ENCODE measurements around the gene VPS8. TPM values are rescaled to one million over a fixed set of nuclear protein-coding genes. Genes with fewer than 3 reads are reported as not detected.

Gene VPS8
- total and polyA plus RNA-seq, 2 of the 8 experiments (the other 6 are each of a cell fraction or from before 2014, with no cell fraction given): 13.0 to 41.0 TPM

DNA sequence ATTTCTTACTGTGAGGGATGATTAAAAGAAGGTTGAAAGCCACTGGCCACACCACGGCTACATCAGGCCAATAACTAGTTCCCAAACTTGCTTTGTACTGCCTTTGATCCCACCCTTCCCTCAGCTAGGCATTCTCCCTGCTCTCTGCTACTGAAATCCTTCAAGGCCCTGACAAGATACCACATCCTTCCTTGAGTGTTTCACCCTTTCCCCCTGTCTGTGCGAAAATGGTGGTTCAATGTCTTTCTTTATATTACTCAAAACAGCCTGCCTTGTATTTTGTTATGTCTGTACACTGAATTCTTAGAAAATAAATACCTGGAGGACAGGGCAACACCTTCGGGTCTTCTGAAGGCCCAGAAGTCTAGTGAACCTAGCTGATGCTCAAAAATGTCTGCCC lies 932 bp upstream of the VPS8 start:
- no peak for DNase-seq (ENCODE audit: low read depth in 1 of 2, low spot score in 2 of 2)
- H4K5ac ChIP-seq (ENCODE audit: insufficient read length, low read depth, low read length): no peak overlapping the region
- CTCF ChIA-PET (ENCODE audit: partially characterized antibody): interaction anchor here (0.9 to 1.6 kb wide), 9 partner anchors 7 to 451 kb away, joined by 3 to 7 read pairs (median 4); partner anchors contain the start of gene EPHB3
- TF ChIP-seq RXRA (IDR thresholded peaks at IDR 0.05; ENCODE audit: insufficient read depth, low read depth, low read length) (no peak), SIX5 (IDR thresholded peaks at IDR 0.05; ENCODE audit: low read depth, low read length) (no peak), HDAC2 (IDR thresholded peaks at IDR 0.05; ENCODE audit: borderline replicate concordance in 1 of 2, low read depth in 2 of 2, low read length in 2 of 2) (no peak), SAP30 (IDR thresholded peaks at IDR 0.05; ENCODE audit: insufficient read depth, insufficient replicate concordance, low read length) (no peak), POU5F1 (IDR thresholded peaks at IDR 0.05; ENCODE audit: low read depth, low read length) (no peak), ZNF274 (IDR thresholded peaks at IDR 0.05; ENCODE audit: borderline replicate concordance, extremely low read depth, low read length) (no peak), SP1 (IDR thresholded peaks at IDR 0.05; ENCODE audit: low read depth, low read length) (no peak), CBX5 (IDR thresholded peaks at IDR 0.05; ENCODE audit: low read depth, low read length) (no peak), EGR1 (IDR thresholded peaks at IDR 0.05; ENCODE audit: borderline replicate concordance, low read depth, low read length) (no peak), BRCA1 (IDR thresholded peaks at IDR 0.05; ENCODE audit: low read depth, low read length) (no peak), POLR2A (IDR thresholded peaks at IDR 0.05; ENCODE audit: control extremely low read depth in 1 of 2, low read depth in 2 of 2, low read length in 2 of 2) (no peak), TAF1 (IDR thresholded peaks at IDR 0.05; ENCODE audit: low read depth, low read length) (no peak), YY1 (IDR thresholded peaks at IDR 0.05; ENCODE audit: low read depth, low read length) (no peak)
- TF ChIP-seq, protein P1, sequence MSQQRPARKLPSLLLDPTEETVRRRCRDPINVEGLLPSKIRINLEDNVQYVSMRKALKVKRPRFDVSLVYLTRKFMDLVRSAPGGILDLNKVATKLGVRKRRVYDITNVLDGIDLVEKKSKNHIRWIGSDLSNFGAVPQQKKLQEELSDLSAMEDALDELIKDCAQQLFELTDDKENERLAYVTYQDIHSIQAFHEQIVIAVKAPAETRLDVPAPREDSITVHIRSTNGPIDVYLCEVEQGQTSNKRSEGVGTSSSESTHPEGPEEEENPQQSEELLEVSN (IDR thresholded peaks at IDR 0.05): no peak

More for the DNA sequence above, 932 bp upstream of the VPS8 start:
- H3K4me2 ChIP-seq (ENCODE audit: insufficient read depth in 1 of 2, low read depth in 2 of 2, low read length in 2 of 2): no peak overlapping the region
- H3K9ac ChIP-seq (replicated peaks in 1 of 4; ENCODE audit: extremely low read depth in 1 of 4, low read depth in 3 of 4, low read length in 3 of 4): no peak overlapping the region
- peak overlapping the region; percentile 97 for H2AFZ ChIP-seq (ENCODE audit: low read length)
- H3K18ac ChIP-seq (ENCODE audit: extremely low read depth, low read length): no peak overlapping the region
- peaks cover 0 to 25% of the 10 kb centered on the region in 2 experiments; a peak in 3 of 4 replicates for H3K79me2 ChIP-seq (ENCODE audit: control insufficient read depth in 1 of 2, insufficient read depth in 2 of 2, low read length in 2 of 2)
- H3K27me3 ChIP-seq (replicated peaks in 1 of 4; ENCODE audit: control insufficient read depth in 3 of 4, extremely low read depth in 1 of 4, insufficient read depth in 3 of 4, low read length in 3 of 4): no peaks in the 10 kb centered on the region; a peak in 1 of 7 replicates
- H3K4me3 ChIP-seq (ENCODE audit: extremely low read depth in 1 of 4, insufficient read depth in 2 of 4, low read depth in 3 of 4, low read length in 4 of 4): no peak overlapping the region
- no peak overlapping the region for H2BK5ac ChIP-seq (ENCODE audit: low read depth, low read length)
- peak overlapping the region; percentile 20; the same call in 1 of the 2 replicates for H2BK12ac ChIP-seq (ENCODE audit: low read depth, low read length)
- H3K14ac ChIP-seq (ENCODE audit: insufficient read length): no peak overlapping the region
- H2AK5ac ChIP-seq (ENCODE audit: low read depth, low read length): no peak overlapping the region
- H2BK15ac ChIP-seq (ENCODE audit: low read length): no peak overlapping the region
- H4K8ac ChIP-seq (ENCODE audit: extremely low read depth, insufficient read depth, low read length): no peak overlapping the region
- H3K56ac ChIP-seq (replicated peaks; ENCODE audit: insufficient read length, low read depth, low read length): no peak overlapping the region
- H3K4me1 ChIP-seq (replicated peaks in 1 of 4; ENCODE audit: control insufficient read depth in 3 of 4, insufficient read depth in 4 of 4, low read length in 3 of 4): peaks cover 0 to 5% (median 2%) of the 10 kb centered on the region in 4 experiments; a peak in 3 of 7 replicates
- H3K27ac ChIP-seq (ENCODE audit: low read depth, low read length): no peak overlapping the region
- H4K91ac ChIP-seq (replicated peaks; ENCODE audit: insufficient read length, low read length): no peak overlapping the region
- H3K79me1 ChIP-seq (ENCODE audit: low read depth, low read length): peaks cover 6% of the 10 kb centered on the region; the same call in 1 of the 2 replicates
- no peaks in the 10 kb centered on the region for H3K36me3 ChIP-seq (ENCODE audit: control insufficient read depth in 2 of 4, insufficient read depth in 4 of 4, low read length in 3 of 4)
- FAIRE-seq: no peak
- no peak overlapping the region for H3K23ac ChIP-seq (ENCODE audit: insufficient read length)
- no peaks in the 10 kb centered on the region for H4K20me1 ChIP-seq (replicated peaks in 1 of 2; ENCODE audit: control insufficient read depth in 1 of 2, insufficient read depth in 2 of 2, low read length in 2 of 2)
- no peak overlapping the region for H2BK120ac ChIP-seq (replicated peaks; ENCODE audit: low read depth, low read length)
- no peaks in the 10 kb centered on the region for H3K9me3 ChIP-seq (ENCODE audit: insufficient read depth in 2 of 2, low read depth in 1 of 2, low read length in 1 of 2)
- H3K23me2 ChIP-seq (ENCODE audit: low read depth, low read length): peaks cover 9% of the 10 kb centered on the region; the same call in 1 of the 2 replicates
- H3K4ac ChIP-seq (replicated peaks; ENCODE audit: insufficient read length, low read depth, low read length): no peak overlapping the region
- POLR2A ChIA-PET (ENCODE audit: partially characterized antibody): interaction anchor here (1.5 kb wide), 1 partner anchor 100 kb away, joined by 3 read pairs; no protein-coding TSS in a partner anchor
- WGBS, 2 experiments (ENCODE audit: extremely low coverage in 1 of 2, insufficient coverage in 1 of 2, insufficient read length in 1 of 2, insufficient replicate concordance in 2 of 2, low coverage in 1 of 2, low lambda C conversion rate in 2 of 2, missing lambda C conversion rate in 1 of 2): 91% methylated on average over 3 of the region's 3 CpGs; no CpG with 5 or more reads in 1 of the 2 experiments
- H2BK20ac ChIP-seq (ENCODE audit: low read length): 0 out of 2 replicates have a peak overlapping the region, but pooled peaks have one; percentile 35
